ENCODE measurements around the gene GALNT2.

GALNT2 gene

GRCh38 chr1:230208619-230209261 lies 141.7 kb downstream of the GALNT2 start:
- TF ChIP-seq, protein P1, sequence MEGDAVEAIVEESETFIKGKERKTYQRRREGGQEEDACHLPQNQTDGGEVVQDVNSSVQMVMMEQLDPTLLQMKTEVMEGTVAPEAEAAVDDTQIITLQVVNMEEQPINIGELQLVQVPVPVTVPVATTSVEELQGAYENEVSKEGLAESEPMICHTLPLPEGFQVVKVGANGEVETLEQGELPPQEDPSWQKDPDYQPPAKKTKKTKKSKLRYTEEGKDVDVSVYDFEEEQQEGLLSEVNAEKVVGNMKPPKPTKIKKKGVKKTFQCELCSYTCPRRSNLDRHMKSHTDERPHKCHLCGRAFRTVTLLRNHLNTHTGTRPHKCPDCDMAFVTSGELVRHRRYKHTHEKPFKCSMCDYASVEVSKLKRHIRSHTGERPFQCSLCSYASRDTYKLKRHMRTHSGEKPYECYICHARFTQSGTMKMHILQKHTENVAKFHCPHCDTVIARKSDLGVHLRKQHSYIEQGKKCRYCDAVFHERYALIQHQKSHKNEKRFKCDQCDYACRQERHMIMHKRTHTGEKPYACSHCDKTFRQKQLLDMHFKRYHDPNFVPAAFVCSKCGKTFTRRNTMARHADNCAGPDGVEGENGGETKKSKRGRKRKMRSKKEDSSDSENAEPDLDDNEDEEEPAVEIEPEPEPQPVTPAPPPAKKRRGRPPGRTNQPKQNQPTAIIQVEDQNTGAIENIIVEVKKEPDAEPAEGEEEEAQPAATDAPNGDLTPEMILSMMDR (IDR thresholded peaks at IDR 0.05), result no peak
- Histone ChIP-seq H3K27ac (no peak overlapping the region), H3K4me1 (no peaks in the 10 kb centered on the region), H3K27me3 (ENCODE audit: control insufficient read depth, insufficient read depth, low read length) (no peaks in the 10 kb centered on the region), H3K9me3 (ENCODE audit: control insufficient read depth, low read length) (no peaks in the 10 kb centered on the region), H3K4me3 (ENCODE audit: low read depth, low read length) (no peak overlapping the region), H3K9ac (no peak overlapping the region), H3K4me2 (ENCODE audit: low read length) (no peak overlapping the region), H3K79me2 (no peaks in the 10 kb centered on the region), H2AFZ (no peak overlapping the region), H3K36me3 (ENCODE audit: control insufficient read depth, insufficient read depth, low read length) (no peaks in the 10 kb centered on the region)

DNA sequence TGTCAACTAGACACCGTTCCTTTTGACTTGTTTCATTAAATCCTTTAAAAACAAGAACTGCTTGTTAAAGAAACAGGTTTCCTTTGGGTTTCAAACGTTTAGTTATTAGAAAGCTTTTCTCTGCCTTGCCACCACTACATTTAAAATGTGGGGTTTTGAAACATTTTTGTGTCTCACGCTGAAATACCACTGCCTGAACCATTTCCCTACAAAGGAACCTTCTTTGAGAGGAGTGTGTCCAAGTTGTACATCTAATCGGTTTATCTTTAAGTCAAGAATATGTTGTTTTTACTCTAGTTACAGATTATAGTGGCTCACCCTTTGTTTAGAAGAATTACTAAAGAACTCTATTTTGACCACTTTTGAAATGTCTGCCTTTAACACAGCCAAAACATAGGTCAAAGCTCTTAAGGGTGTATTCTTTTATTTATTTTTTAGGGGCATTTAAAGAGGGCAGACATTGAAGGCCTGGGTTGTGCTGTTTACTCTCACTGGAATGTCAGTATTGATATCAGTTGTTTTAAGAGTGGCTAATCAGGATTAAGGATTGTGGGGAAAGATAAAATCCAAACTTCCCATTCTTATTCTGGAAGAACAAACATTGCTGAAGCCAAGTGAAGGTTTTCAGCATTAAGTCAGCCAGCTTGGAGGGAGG lies 143.4 kb downstream of the GALNT2 start:
- Histone ChIP-seq H3K27me3 (ENCODE audit: control insufficient read depth, insufficient read depth, low read length) (no peaks in the 10 kb centered on the region), H3K36me3 (ENCODE audit: control insufficient read depth, insufficient read depth, low read length) (no peaks in the 10 kb centered on the region), H2AFZ (no peak overlapping the region), H3K9ac (no peak overlapping the region), H3K79me2 (no peaks in the 10 kb centered on the region), H3K4me3 (ENCODE audit: low read depth, low read length) (no peak overlapping the region), H3K27ac (no peak overlapping the region), H3K4me1 (no peaks in the 10 kb centered on the region), H3K4me2 (ENCODE audit: low read length) (no peak overlapping the region), H3K9me3 (ENCODE audit: control insufficient read depth, low read length) (no peaks in the 10 kb centered on the region)
- TF ChIP-seq, protein P1 (IDR thresholded peaks at IDR 0.05), result no peak

GRCh38 chr1:230210981-230211336 lies 143.9 kb downstream of the GALNT2 start:
- no peaks in the 10 kb centered on the region for H3K9me3 ChIP-seq (ENCODE audit: control insufficient read depth, low read length)
- no peak overlapping the region for H2AFZ ChIP-seq
- no peak overlapping the region for H3K27ac ChIP-seq
- H3K4me2 ChIP-seq (ENCODE audit: low read length), result no peak overlapping the region
- H3K9ac ChIP-seq, result no peak overlapping the region
- H3K4me1 ChIP-seq, result no peaks in the 10 kb centered on the region
- H3K79me2 ChIP-seq, result no peaks in the 10 kb centered on the region
- no peaks in the 10 kb centered on the region for H3K36me3 ChIP-seq (ENCODE audit: control insufficient read depth, insufficient read depth, low read length)
- TF ChIP-seq, protein P1 (IDR thresholded peaks at IDR 0.05), result no peak
- H3K4me3 ChIP-seq (ENCODE audit: low read depth, low read length), result no peak overlapping the region
- H3K27me3 ChIP-seq (ENCODE audit: control insufficient read depth, insufficient read depth, low read length), result no peaks in the 10 kb centered on the region

DNA sequence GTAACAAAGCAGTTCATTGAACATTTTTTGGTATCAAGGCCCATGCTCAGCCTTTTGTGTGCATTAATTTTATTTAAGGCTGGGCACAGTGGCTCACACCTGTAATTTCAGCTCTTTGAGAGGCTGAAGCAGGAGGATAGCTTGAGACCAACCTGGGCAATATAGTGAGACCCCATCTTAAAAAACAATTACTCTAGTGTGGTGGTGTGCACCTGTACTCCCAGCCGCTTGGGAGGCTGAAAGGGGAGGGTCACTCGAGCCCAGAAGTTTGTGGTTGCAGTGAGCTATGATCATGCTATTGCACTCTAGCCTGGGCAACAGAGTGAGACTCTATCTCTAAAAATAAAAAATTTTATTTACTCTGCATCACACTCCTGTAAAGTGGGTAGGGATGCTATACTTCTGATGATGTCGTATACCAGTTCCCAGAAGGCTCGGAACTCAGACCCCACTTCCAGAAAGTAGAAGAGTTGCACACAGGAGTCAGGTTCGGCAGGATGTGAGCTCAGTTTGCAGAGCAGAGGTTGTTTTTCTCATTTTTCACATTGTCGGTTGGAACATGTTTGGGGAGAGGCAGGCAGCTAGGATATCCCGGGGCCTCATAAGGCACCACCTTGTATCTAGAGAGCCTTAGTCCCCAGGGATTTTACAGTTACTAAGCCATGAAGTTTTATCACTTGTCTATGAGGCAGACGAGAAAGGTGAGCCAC lies 144.6 kb downstream of the GALNT2 start:
- H3K4me3 ChIP-seq (ENCODE audit: low read depth, low read length), result no peak overlapping the region
- no peaks in the 10 kb centered on the region for H3K79me2 ChIP-seq
- H3K4me1 ChIP-seq, result no peaks in the 10 kb centered on the region
- H2AFZ ChIP-seq, result no peak overlapping the region
- no peaks in the 10 kb centered on the region for H3K27me3 ChIP-seq (ENCODE audit: control insufficient read depth, insufficient read depth, low read length)
- H3K9me3 ChIP-seq (ENCODE audit: control insufficient read depth, low read length), result no peaks in the 10 kb centered on the region
- TF ChIP-seq, protein P1 (IDR thresholded peaks at IDR 0.05), result no peak
- H3K9ac ChIP-seq, result no peak overlapping the region
- H3K36me3 ChIP-seq (ENCODE audit: control insufficient read depth, insufficient read depth, low read length), result no peaks in the 10 kb centered on the region
- H3K27ac ChIP-seq, result no peak overlapping the region
- H3K4me2 ChIP-seq (ENCODE audit: low read length), result no peak overlapping the region

Data from parathyroid adenoma (tissue), 2 donors.